NCI-H82 treated with DMSO at 0.1 percent for 48 hours (cell line): ENCODE results near the gene C10orf67.
"Not testable (repeated sequence)": the region's sequence is repeated elsewhere in the genome, so short reads cannot be mapped to it uniquely, and the experiment has no call there.

Experiments
- DNase-seq: peaks from one replicate; lab custom pipeline; 2025; ENCODE audit not compliant: unreplicated experiment; lab: John Stamatoyannopoulos, UW

The C10orf67 gene

DNA sequence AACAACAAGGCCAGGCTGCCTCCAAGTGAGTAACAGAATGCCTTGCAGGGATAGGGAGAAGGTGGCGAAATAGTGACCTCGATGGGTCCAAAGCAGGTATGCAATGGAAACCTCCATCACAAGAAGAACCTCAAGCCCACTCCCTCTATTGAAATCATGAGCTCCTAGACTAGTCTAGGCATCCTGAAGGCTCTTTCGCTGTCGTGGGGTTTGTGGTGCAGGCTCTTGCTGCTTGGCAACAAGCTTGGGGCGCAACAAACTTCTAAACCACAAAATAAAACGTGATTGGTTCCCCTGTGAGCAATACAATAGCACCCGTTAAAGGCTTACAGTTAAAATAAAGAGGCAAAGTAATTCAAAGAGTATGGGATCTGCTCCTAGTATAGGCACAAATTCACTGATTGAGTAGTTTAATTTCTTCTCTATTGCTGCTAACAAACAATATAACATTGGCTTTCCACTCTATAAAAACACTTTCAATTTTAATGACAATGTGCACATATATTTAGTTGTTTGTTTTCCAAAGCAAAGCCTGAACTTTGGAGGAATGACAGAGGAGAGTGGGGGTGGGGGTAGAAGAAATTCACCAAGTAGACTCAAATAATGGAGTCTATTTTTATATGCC is 64.1 kb downstream of the C10orf67 start:
- DNase-seq, result no peak

DNA sequence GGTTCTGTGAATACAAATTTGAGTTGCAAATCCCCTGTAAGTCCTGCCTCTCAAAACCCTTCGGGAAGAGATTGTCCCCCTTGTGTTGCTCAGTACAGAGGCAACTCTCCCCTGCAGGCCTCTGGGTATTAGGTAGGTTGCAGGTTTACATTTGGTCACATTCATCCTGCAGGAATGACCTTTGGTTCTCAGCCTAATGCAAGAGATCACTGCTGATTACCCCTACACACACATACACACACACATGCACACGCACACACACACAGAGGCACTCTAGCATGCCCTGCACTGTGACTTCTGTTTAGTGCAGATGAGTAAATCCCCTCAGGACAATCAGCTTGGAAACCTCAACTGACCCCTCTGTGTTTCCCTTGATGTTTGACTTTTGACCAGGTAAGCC is 69.2 kb downstream of the C10orf67 start:
- no peak for DNase-seq

DNA sequence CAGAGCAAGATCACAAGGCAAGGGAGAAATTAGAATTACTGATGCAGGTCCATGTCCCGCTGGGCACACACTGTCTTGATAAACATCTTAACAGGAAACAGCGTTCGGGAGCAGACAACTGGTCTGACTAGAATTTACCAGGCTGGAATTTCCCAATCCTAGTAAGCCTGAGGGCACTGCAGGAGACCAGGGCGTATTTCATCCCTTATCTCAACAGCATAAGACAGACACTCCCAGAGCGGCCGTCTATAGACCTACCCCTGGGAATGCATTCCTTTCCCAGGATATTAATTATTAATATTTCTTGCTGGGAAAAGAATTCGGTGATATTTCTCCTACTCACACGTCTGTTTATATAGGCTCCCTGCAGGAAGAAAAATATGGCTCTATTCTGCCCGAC is 70.4 kb downstream of the C10orf67 start:
- DNase-seq, result not testable (repeated sequence)

DNA sequence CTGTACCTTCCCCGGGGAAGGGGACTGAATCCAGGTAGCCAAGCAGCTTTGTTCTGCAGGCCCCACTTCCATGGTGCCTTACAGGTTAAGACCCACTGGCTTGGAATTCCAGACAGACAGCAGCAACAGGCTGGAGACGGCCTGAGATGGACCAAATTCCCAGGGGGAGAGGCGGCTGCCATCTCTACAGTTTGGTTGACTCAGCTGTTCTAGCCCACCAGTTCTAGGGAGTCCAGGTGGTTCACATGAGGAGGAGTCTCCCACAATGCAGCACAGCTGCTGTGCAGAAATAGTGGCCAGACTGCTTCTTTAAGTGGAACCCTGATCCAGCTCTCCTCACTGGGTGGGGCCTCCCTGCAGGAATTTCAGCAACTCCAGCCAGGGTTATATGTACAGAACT is 74.1 kb downstream of the C10orf67 start:
- DNase-seq, result no peak

DNA sequence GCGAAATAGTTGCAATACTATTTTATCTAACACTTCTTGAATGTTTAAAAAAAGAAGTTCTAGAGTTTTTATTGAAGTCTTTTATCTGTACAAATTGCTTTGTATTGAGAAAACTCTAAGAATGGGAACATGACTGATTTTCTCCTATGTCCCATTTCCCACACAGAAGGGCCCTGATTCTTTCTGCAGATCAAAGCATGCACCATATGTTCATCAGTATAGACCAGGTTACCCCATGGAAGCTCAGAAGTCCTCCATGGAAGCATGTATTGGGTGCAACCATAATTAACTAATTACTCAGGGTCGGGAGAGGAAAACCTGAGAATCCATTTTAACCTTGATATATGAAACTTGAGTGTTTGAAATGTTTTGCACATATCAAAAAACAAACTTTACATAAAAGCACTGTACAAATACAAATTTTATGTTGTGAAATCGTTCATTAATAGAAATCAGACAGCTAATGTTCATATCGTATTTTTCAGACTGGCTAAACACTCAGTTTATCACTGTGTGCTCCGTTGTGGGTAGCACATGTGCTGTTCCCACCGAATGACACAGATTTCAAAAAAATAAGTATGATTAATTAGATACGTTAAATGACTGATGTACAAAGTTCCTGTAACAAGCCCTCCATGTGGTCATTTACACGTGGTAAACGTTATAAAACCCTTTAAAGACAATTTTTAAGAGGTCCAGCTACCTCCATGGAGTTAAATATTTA is 81.0 kb downstream of the C10orf67 start:
- no peak for DNase-seq

DNA sequence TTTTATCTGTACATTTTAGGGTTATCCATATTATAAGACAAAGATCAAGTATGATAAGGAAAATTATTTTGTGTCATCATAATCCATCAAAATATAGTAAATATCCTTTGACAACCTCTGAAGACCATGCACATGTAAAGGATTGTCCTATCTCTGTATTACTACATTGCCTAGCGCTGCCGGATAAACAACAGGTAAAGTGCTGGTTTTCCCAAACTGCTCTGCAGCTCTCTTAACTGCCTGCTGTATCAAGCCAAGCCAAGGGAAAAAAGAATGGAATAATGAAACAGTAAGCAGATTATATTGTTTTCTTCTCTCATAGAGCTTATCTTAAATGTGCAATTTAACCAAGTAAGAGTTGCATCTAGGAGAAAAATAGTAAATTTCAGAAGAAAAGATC is 81.7 kb downstream of the C10orf67 start:
- no peak for DNase-seq

DNA sequence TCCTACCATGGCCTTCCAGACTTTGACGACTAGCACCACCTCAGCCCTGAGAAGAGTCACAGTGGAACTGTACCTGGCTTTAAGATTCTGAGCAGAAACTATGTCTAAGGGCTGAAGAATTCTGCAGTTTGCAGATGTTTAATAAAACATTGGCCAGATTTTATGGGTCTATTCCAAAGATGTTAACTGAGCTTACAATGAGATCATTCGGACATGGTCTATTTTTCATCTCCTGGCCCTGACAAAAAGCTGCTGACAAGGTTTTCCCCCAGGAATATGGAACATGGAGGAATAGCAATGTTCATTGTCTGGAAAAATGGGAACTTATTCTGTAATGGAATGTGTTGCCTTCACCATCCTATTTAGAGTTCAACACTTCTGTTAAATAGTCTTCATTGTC is 86.1 kb downstream of the C10orf67 start:
- no peak for DNase-seq

DNA sequence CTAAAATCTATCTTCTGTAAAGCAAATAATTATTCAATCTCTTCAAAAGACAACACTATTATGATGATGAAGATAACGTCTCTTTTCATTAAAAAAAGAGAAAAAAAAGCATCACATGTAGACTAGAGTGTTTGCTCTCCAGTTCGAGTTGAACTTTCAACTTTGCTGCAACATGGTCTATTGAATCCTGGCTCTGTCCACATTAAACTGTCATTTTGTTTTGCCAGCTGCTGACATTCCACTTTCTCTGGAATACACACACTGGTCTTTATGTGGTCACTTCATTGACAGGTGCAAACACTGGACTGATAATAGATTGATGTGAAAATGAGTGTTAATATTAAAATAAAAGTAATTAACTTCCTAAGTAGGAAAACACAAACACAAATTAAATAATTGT is 90.8 kb downstream of the C10orf67 start:
- DNase-seq, result no peak

DNA sequence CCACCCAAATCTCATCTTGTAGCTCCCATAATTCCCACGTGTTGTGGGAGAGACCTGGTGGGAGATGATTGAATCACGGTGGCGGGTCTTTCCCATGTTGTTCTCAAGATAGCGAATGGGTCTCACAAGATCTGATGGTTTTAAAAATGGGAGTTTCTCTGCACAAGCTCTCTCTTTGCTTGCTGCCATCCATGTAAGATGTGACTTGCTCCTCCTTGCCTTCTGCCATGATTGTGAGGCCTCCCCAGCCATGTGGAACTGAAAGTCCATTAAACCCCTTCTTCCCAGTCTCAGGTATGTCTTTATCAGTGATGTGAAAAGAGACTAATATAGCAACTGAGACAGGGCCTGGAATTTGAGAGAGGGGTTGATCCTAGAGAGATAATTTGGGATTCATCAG is 91.7 kb downstream of the C10orf67 start:
- not testable (repeated sequence) for DNase-seq

DNA sequence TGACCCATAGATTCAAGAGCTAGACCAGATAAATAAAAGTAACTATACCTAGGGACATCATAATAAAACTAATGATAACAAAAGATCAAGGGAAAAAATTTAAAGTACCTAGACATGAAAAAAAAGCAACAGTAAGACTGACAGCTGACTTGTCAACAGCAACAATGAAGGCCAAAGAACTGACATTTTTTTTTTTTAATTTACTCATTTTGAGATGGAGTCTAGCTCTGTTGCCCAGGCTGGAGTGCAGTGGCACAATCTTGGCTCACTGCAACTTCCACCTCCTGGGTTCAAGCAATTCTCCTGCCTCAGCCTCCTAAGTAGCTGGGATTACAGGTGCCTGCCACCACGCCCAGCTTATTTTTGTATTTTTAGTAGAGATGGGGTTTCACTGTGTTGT is 102.8 kb downstream of the C10orf67 start:
- not testable (repeated sequence) for DNase-seq

DNA sequence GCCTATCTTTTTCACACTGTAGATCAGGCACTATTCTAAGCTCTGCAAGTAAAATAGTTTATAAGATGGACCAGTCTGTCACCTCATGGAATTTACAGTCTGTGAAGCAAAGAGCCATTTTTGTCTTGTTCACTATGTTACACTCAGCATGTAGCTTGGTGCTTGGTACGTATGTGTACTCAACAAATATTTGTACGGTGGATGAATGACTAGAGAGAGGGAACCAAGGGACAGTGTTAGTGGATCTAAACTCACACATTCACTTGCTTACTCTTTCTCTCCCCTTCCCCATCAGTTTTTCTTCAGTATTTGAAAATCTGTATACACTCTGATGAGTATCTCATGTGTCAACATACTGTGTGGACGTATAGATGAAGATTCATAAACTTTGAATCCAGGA is 106.6 kb downstream of the C10orf67 start:
- DNase-seq, result no peak

DNA sequence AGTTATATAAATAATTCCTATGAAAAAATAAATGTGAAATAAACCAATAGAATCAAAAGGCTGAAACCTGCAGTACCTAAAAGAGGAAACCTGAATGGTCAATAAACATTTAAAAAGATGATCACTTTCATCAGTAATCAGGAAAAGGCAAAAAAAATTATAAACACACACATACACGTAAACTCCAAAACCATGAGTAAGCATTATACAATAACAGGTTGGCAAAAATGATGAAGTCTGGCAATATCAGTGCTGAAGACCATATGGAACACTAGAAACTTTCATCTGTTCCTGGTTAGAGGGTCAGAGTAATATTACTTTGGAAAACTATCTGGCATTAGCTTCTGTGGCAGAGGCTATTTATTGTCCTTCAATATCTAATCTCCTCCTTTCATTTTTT is 114.0 kb downstream of the C10orf67 start:
- no peak for DNase-seq

DNA sequence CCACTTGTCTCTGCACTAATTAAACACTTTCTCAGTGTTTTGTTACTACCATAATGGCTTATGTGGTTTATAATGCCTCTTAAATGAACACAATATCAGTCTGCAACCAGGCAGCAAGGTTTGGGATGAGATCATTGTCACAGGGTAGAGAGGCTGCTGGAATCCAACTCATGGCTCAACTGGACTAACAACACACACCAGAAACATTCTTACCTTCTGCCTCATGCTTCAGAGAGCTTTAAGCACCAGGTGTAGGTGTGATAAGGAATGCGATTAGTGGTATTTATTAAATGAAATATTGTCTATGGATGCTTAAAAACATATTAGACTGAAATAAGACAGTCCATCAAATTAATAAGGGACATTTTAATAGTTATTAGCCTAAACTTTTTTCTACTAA is 127.1 kb downstream of the C10orf67 start:
- DNase-seq, result no peak

DNA sequence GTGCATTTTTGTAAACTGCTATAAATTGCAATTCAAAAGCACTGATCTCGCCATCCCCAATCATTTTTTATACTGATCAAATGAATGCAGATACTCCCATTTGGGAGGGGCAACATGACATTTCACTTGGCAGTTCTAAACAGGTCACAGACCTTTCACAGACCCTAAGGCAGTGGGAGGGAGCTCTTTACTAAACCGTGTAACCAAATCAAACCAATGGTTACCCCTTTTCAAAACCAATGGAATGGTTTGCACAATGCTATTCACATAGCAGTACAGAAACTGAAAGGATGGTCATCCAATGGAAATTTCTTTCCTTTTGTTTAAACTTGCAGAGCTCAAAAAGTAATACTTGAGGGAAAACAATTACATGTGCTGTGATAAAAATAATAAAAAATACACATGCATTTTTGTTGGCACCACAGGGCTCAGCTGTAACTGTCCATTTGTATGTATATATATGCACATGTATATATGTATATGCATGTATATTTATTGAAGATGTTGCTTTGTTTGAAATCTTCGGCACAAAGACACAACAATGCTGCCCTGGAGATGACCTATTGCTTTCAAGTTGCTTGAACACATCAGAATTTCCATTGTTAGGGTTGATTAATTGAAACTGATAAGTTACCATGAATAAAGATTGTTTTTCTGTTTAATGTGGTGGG is 138.5 kb downstream of the C10orf67 start:
- DNase-seq, result no peak

DNA sequence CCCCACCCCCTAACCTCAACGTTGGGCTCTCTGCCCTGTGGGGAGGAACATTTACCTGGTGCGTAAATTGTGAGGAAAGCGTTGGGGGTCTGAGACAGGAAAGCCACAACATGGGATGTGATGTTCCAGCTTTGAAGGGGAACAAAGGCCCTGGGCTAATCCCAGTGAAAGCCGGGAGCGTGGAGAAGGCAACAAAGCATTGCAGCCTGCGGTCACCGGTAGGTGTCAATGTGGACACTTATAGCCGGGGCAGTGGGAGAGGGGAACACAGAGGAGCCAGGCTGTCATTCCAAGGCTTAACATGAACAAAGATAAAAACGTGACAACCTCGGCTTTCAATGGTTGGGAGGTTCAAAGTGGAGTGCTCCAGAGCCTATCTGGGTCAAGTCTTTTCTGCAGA is 139.8 kb downstream of the C10orf67 start:
- DNase-seq, result no peak

DNA sequence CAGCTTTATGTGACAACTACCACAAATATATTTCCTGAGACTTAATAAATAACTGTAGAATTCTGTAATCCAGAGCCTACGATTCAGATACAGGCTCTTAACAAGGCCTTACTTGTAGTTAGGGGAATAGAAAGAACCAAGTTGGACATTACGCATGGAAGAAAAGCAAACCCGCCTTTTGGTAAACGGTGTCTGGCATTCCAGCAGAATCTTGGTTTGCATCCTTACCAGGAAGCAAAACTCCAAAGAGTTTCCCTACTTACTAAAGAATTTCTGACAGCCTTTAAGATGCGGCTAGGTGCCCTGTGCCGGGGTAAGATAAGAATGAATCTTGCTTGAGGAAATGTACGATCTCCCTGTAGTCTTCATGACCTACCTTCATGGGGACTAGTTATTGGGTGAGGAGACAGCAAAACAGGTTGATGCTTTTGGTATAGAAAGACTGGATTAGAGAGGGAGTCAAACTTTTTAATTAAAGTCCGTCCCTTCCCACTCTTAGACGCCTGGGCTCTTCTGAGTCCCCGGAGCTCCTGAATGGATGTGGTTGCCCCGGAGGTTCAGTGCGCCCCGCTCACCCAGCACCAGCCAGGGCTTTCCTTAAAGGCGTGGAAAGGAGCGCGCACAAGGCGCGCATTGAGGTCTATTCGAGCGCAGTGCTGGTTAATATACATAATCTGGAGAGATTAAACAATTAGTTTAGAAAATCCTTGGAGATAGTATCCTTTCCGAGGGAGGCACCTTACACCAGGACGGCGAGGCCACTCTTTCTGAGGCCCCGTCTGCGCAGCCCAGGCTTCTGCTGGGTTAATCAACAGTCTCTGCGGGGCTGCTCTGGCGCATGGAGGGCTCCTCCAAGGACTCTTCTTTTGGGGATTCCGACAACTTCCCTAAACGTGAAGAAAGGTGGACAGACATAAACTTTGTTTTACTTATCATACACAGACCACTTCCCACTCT is 140.9 kb downstream of the C10orf67 start:
- no peak for DNase-seq

DNA sequence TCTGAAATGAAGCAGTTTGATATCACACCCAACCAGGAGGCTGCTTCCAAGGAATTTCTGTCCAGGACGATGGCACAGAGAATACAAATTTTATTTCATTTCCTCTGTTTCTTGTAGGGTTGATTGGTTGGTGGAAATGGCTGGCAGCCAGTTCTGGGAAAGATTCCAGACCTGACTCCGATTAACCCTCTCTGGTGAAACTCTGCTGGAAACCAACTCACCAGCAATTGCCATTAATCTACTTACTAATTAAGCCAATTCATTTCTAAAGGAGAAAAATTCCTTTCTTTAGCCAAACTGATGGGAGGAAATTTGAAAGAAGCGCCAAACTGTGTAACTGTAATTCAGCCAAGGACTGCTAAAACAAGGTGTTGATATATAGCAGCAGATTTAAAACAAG is 141.8 kb downstream of the C10orf67 start:
- no peak for DNase-seq

DNA sequence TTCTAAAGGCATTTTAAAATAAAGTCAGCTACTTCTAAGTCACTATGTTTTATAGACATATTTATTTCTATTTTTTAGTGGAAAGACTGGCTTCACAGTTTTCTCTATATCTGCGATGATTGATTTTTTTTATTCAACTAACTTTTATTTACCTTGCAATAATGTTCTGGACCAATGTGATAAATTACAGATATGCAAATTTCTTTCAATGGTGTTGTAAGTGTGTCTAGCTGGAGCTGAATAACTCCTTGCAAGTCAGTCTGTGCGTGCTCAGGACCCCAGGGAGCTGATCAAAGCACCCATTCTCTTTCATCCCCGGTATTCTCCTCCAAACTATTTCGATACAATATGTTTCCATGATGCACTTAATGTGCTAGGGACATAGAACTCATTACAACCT is 142.8 kb downstream of the C10orf67 start:
- DNase-seq, result no peak

DNA sequence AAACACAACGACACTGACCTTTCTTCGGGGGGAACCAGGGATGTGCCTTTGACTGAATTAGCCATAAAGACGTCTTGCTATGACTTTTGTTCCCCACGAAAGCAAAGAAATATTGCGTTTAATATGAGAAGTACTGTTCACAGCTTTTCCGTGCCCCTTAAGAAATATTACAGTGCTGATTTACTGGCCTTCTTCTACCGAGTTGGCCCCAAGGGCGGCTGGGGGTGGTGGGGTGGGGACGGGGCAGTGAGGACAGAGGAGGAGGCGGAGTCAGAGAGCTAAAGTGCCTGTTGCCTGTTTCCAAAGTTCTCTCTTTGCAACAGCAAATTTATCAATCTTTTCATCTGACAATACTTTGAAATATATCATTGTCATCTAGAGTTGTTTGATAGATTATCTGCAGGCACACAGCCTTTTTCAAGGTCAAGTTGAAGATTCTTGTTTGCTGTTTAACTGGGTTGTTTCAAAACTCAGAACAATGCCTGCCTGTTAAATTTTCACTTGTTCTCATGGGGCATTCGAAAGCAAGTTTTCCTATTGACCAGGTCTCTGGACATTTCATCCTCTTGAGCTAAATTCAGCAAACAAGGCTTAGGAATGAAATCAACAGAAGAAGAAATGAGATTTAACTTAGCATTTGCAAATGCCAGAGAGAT is 143.5 kb downstream of the C10orf67 start:
- no peak for DNase-seq

DNA sequence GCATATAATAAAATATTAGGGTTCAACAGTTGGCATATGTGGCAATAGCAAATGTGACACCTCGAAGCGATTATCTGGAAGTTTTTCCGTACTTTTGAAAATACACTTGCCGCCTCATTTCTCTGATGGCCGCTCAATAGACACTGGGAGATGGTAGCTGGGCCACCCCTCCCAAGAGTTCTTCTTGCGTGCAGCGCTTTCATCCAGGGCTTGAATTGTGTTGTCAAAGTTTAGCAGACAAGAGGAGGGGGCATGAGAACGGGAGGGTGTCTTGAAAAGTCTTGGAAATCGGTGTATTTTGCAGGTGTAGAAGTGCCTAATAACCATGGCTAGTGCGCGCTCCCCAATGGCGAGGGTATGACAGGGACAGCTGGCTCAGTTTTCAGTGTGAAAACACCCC is 144.0 kb downstream of the C10orf67 start:
- DNase-seq, result no peak
